Osteoblast (primary cell): ENCODE results near the gene NAA10. TPM values are rescaled to one million over a fixed set of nuclear protein-coding genes. Genes with fewer than 3 reads are reported as not detected.
A peak's percentile ranks its signal among the peaks of the same experiment; 100 is the strongest.

Experiments
- DNase-seq: peaks from one replicate; pipeline ENCODE4 v3.0.0; 2011; ENCODE audit warnings: low spot score, mixed read lengths; ENCODE audit not compliant: insufficient read length; ENCODE audit errors: missing footprints
- H2AFZ ChIP-seq: 2 replicates; pipeline ENCODE4 v1.6.0; 2011; ENCODE audit warnings: mild to moderate bottlenecking, low read length
- H3K27ac ChIP-seq: 2 replicates; pipeline ENCODE4 v1.5.1; 2011; ENCODE audit warnings: mild to moderate bottlenecking, low read depth, low read length, moderate library complexity
- H3K27me3 ChIP-seq: 2 replicates; pipeline ENCODE4 v1.6.0; 2012; ENCODE audit warnings: mild to moderate bottlenecking, control low read depth, inconsistent platforms, low read length, moderate library complexity; ENCODE audit not compliant: insufficient read depth
- H3K36me3 ChIP-seq: 2 replicates; pipeline ENCODE4 v1.5.1; 2011; ENCODE audit warnings: mild to moderate bottlenecking, low read length, control low read depth, moderate library complexity; ENCODE audit not compliant: insufficient read depth
- H3K4me1 ChIP-seq: 2 replicates; pipeline ENCODE4 v1.5.1; 2011; ENCODE audit warnings: mild to moderate bottlenecking, low read length, control low read depth, moderate library complexity; ENCODE audit not compliant: insufficient read depth
- H3K4me2 ChIP-seq: 2 replicates; pipeline ENCODE4 v1.6.0; 2011; ENCODE audit warnings: mild to moderate bottlenecking, low read length; ENCODE audit not compliant: insufficient read depth
- H3K4me3 ChIP-seq: fragments of 200-600 bp; sonication (generic); 3 replicates; pipeline ENCODE4 v1.5.1; 2012; ENCODE audit warnings: mild to moderate bottlenecking, low read length, inconsistent platforms; ENCODE audit not compliant: insufficient read depth
- H3K79me2 ChIP-seq: 2 replicates; pipeline ENCODE4 v1.6.0; 2012; ENCODE audit warnings: mild to moderate bottlenecking, low read length, control low read depth, inconsistent platforms; ENCODE audit not compliant: insufficient read depth
- H3K9me3 ChIP-seq: 2 replicates; pipeline ENCODE4 v1.5.1; 2011; ENCODE audit warnings: low read depth, low read length, control low read depth
- H4K20me1 ChIP-seq: 2 replicates; pipeline ENCODE4 v1.6.0; 2012; ENCODE audit warnings: mild to moderate bottlenecking, low read length, control low read depth; ENCODE audit not compliant: insufficient read depth
- CTCF ChIP-seq: IDR thresholded peaks from 2 replicates; pipeline ENCODE4 v1.5.1; 2011; ENCODE audit warnings: mild to moderate bottlenecking, low read depth, low read length, moderate library complexity; ENCODE audit errors: extremely low read depth
- total RNA-seq: library from RNA; depleted of rRNA; stranded (reverse); fragments of >200 nt; gene quantifications from 2 replicates; pipeline ENCODE4 v1.2.3, GENCODE V29; 2012

The NAA10 gene
- total RNA-seq, 1 donor: 43.4 TPM

DNA sequence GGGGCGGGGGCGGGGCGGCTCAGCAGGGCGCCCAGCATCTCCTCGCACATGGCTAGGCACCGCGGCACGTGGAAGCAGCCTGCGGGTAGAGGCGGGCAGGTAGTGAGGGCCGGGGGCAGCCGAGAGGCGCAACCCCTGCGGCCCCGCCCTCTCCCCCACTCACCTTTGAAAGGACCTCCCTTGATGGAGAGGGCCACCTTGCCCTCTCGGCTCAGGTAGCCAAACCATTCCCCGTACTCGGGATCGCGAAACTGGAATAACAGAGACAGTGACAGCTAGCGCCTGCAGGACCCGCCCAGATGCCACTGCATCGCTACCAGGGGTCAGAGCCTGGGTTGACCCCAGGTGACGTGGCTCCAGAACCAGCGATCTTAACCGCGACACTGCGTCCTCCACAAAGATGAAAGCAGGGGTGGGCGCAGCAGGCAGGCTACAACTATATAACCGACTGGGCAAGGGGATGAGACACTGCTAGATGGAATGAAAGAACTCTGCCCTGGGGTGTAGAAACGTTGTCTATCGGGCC, 552 bp upstream of the NAA10 start:
- Histone ChIP-seq H4K20me1 (peaks cover 32% of the 10 kb centered on the region), H3K4me2 (peak overlapping the region; percentile 81), H3K36me3 (peaks cover 17% of the 10 kb centered on the region), H3K27me3 (peaks cover 5% of the 10 kb centered on the region), H2AFZ (peak overlapping the region; percentile 56), H3K4me3 (peak overlapping the region; percentile 63), H3K4me1 (peaks cover 7% of the 10 kb centered on the region), H3K9me3 (no peaks in the 10 kb centered on the region), H3K27ac (no peak overlapping the region), H3K79me2 (peaks cover 38% of the 10 kb centered on the region)
- peak; percentile 83 for DNase-seq
- TF ChIP-seq CTCF: no peak

DNA sequence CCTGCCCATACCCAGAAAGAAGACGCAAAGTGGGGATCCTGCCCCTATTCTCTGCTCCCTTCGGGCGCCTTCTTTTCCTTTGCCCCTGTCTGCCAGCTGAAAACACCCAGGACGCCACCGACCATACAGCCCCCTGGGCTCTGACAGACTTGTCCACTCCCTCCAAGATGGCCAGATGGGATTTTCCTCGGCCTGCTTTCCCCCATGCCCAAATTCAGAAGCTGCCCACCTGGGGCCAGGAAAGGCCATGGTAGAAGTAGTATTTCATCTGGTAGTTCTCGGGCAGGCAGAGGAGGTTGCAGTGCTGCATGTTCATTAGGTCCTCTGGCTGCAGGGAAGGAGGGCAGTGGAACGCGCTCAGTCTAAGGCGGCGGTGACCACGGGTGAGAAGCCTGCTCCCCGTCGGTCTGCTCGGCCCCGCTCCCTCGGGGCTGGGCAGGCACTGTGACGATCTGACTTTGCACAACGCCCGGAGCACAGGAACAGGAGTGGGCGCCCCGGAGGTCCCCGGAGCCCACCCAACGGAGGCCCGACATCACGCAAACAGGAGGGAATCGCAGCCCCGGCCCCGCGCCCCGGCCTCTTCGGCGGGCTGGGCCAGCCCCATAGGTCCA, 582 bp downstream of the NAA10 start:
- Histone ChIP-seq H3K27me3 (no peaks in the 10 kb centered on the region), H3K4me1 (peaks cover 7% of the 10 kb centered on the region), H3K4me3 (peak overlapping the region; percentile 82), H4K20me1 (peaks cover 39% of the 10 kb centered on the region), H3K36me3 (peaks cover 21% of the 10 kb centered on the region), H3K79me2 (peaks cover 38% of the 10 kb centered on the region), H2AFZ (peak overlapping the region; percentile 59), H3K27ac (peak overlapping the region; percentile 48), H3K4me2 (peak overlapping the region; percentile 86), H3K9me3 (no peaks in the 10 kb centered on the region)
- no peak for TF ChIP-seq CTCF
- DNase-seq: peak; percentile 81

- TF ChIP-seq CTCF: no peak
- Histone ChIP-seq H3K27ac (peak overlapping the region; percentile 48), H3K27me3 (no peaks in the 10 kb centered on the region)
Measured at GRCh38 chrX:153933748-153934147, 1.1 kb downstream of the NAA10 start.

DNA sequence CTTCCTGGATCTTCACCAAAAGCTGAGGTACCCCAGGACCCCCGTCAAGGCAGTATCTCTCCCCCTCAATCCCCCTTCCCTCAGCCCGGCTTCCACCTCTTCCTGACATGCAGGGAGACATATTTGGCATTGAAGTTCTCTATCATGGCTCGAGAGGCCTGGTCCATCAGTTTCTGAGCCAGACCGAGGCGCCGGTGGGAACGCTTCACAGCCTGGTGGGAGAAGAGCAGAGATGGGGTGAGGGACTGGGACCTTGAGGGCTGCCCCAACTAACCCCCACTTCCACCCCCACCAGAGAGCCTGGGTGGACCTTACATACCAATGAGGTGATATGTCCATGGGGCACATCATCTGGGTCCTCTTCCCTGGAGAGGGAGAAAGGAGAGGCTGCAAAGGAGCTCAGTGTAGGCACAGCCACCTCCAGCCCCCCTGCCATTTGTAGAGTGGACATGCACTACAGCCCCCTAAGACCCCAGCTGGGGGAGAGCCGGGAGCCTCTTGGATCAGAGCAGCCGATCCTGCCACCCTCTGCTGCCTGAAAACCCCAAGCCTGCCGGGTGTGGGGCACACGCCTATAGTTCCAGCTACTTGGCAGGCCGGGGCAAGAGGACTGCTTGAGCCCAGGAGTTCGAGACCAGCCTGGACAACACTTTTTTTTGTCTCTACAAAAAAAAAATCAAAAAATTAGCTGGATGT, 2.5 kb downstream of the NAA10 start:
- no peak for TF ChIP-seq CTCF
- no peak overlapping the region for H2AFZ ChIP-seq
- peaks cover 38% of the 10 kb centered on the region for H3K79me2 ChIP-seq
- no peak for DNase-seq
- H3K4me3 ChIP-seq: no peak overlapping the region
- peaks cover 22% of the 10 kb centered on the region for H3K36me3 ChIP-seq
- H3K27me3 ChIP-seq: no peaks in the 10 kb centered on the region
- no peak overlapping the region for H3K4me2 ChIP-seq
- no peak overlapping the region for H3K27ac ChIP-seq
- H3K4me1 ChIP-seq: peaks cover 9% of the 10 kb centered on the region
- no peaks in the 10 kb centered on the region for H3K9me3 ChIP-seq
- H4K20me1 ChIP-seq: peaks cover 43% of the 10 kb centered on the region

More at GRCh38 chrX:153933748-153934147, 1.1 kb downstream of the NAA10 start:
- H3K79me2 ChIP-seq: peaks cover 38% of the 10 kb centered on the region
- peak overlapping the region; percentile 86 for H3K4me2 ChIP-seq
- peaks cover 7% of the 10 kb centered on the region for H3K4me1 ChIP-seq
- H3K9me3 ChIP-seq: no peaks in the 10 kb centered on the region
- H3K36me3 ChIP-seq: peaks cover 22% of the 10 kb centered on the region
- no peak overlapping the region for H2AFZ ChIP-seq
- peak; percentile 85 for DNase-seq
- peaks cover 43% of the 10 kb centered on the region for H4K20me1 ChIP-seq
- peak overlapping the region; percentile 82 for H3K4me3 ChIP-seq
